ENCODE measurements around the gene SEZ6.

SEZ6 gene

GRCh38 chr17:29003289-29003688, 2.5 kb downstream of the SEZ6 start:
- DNase-seq (ENCODE audit: insufficient read length, low spot score) = no peak
- no peak for FAIRE-seq
- TF ChIP-seq CTCF (IDR thresholded peaks at IDR 0.05; ENCODE audit: insufficient read depth, missing control alignments) = no peak

- FAIRE-seq (no peak), DNase-seq (ENCODE audit: insufficient read length, low spot score) (no peak)
- TF ChIP-seq CTCF (IDR thresholded peaks at IDR 0.05; ENCODE audit: insufficient read depth, missing control alignments) = no peak
These were observed 3.0 kb downstream of the SEZ6 start for GRCh38 chr17:29002811-29003210.

- TF ChIP-seq CTCF (IDR thresholded peaks at IDR 0.05; ENCODE audit: insufficient read depth, missing control alignments) = no peak
- no peak for FAIRE-seq
- DNase-seq (ENCODE audit: insufficient read length, low spot score) = no peak
These were observed 4.9 kb downstream of the SEZ6 start for GRCh38 chr17:29000973-29001372.

- FAIRE-seq (no peak), DNase-seq (ENCODE audit: insufficient read length, low spot score) (no peak)
- TF ChIP-seq CTCF (IDR thresholded peaks at IDR 0.05; ENCODE audit: insufficient read depth, missing control alignments) = no peak
These were observed 6.6 kb downstream of the SEZ6 start for GRCh38 chr17:28999206-28999605.

- DNase-seq (ENCODE audit: insufficient read length, low spot score) (no peak), FAIRE-seq (no peak)
These were observed 8.0 kb downstream of the SEZ6 start for GRCh38 chr17:28997806-28998205.

GRCh38 chr17:28996554-28997096, 9.2 kb downstream of the SEZ6 start:
- TF ChIP-seq CTCF (IDR thresholded peaks at IDR 0.05; ENCODE audit: insufficient read depth, missing control alignments) = no peak
- FAIRE-seq = no peak

More at GRCh38 chr17:28997806-28998205, 8.0 kb downstream of the SEZ6 start:
- TF ChIP-seq CTCF (IDR thresholded peaks at IDR 0.05; ENCODE audit: insufficient read depth, missing control alignments) = no peak

GRCh38 chr17:28993645-28994426, 12.0 kb downstream of the SEZ6 start:
- no peak for FAIRE-seq
- DNase-seq (ENCODE audit: insufficient read length, low spot score) = no peak
- no peak for TF ChIP-seq CTCF (IDR thresholded peaks at IDR 0.05; ENCODE audit: insufficient read depth, missing control alignments)

More at GRCh38 chr17:28996554-28997096, 9.2 kb downstream of the SEZ6 start:
- no peak for DNase-seq (ENCODE audit: insufficient read length, low spot score)

All from D721Med (cell line).